ENCODE data around the gene SYNCRIP. TPM values are rescaled to one million over a fixed set of nuclear protein-coding genes. Genes with fewer than 3 reads are reported as not detected.
"Not testable (repeated sequence)": the region's sequence is repeated elsewhere in the genome, so short reads cannot be mapped to it uniquely, and the experiment has no call there.

The SYNCRIP gene
- total and polyA plus RNA-seq, 2 of the 13 experiments (the other 11 are each of a cell fraction or from before 2014, with no cell fraction given): 8.1 to 112 TPM

GRCh38 chr6:85684133-85684808 lies 41.6 kb upstream of the SYNCRIP start:
- no TSS peak for BruUV-seq (replicated peaks)
- CTCF ChIA-PET (ENCODE audit: low intra/inter-chr PET ratio, low total read pairs): no interaction called here
- no peak for FAIRE-seq
- H2AFZ ChIP-seq (ENCODE audit: low read length): no peak overlapping the region
- H3K9ac ChIP-seq (ENCODE audit: insufficient read depth, low read depth, low read length): no peak overlapping the region
- intact Hi-C loops (cut with micrococcal nuclease; ENCODE audit: unreplicated experiment): no loop called here
- H3K27me3 ChIP-seq (ENCODE audit: control insufficient read depth in 1 of 2, insufficient read depth in 2 of 2, low read length in 2 of 2): no peaks in the 10 kb centered on the region
- no peak overlapping the region for H3K4me3 ChIP-seq (replicated peaks in 1 of 3; ENCODE audit: insufficient read depth in 1 of 3, low read depth in 2 of 3, low read length in 3 of 3)
- in situ Hi-C loops (cut with HindIII; ENCODE audit: extremely low pct_ligation_motif_present, low pct_unique_long_range_greater_than_20kb): no loop called here
- ATAC-seq: no peak
- DNase-seq (ENCODE audit: low spot score): no peak
- WGBS (ENCODE audit: low lambda C conversion rate): 48% methylated on average over 2 of the region's 2 CpGs
- no peak overlapping the region for H3K27ac ChIP-seq (ENCODE audit: extremely low read length, insufficient read depth, low read length)
- H3K4me1 ChIP-seq (ENCODE audit: insufficient read depth, low read length): peaks cover 6% of the 10 kb centered on the region; the same call in 1 of the 2 replicates
- TF ChIP-seq ZNF337 (CRISPR knock-in tag; IDR thresholded peaks at IDR 0.05; ENCODE audit: borderline replicate concordance, low read depth) (no peak), ZNF589 (CRISPR knock-in tag; conservative IDR thresholded peaks at IDR 0.05) (no peak), ZNF33A (CRISPR knock-in tag; IDR thresholded peaks at IDR 0.05; ENCODE audit: borderline replicate concordance) (no peak), GABPA (IDR thresholded peaks at IDR 0.05; ENCODE audit: low read depth, low read length) (no peak), GABPA (CRISPR knock-in tag; IDR thresholded peaks at IDR 0.05; ENCODE audit: low read depth) (no peak), ARNT (IDR thresholded peaks at IDR 0.05) (no peak), ZNF556 (CRISPR knock-in tag; IDR thresholded peaks at IDR 0.05; ENCODE audit: borderline replicate concordance) (no peak), ZNF879 (CRISPR knock-in tag; IDR thresholded peaks at IDR 0.05) (no peak)
- POLR2A ChIA-PET: no interaction called here
- no peaks in the 10 kb centered on the region for H3K9me3 ChIP-seq (ENCODE audit: low read length)
- no peaks in the 10 kb centered on the region for H4K20me1 ChIP-seq (ENCODE audit: insufficient read depth, low read length)
- no peak overlapping the region for H3K4me2 ChIP-seq (ENCODE audit: low read depth, low read length)
- H3K79me2 ChIP-seq (ENCODE audit: insufficient read depth, low read length): peaks cover 13% of the 10 kb centered on the region
- H3K36me3 ChIP-seq (replicated peaks in 1 of 2; ENCODE audit: control insufficient read depth in 1 of 2, insufficient read depth in 2 of 2, low read length in 2 of 2): no peaks in the 10 kb centered on the region

GRCh38 chr6:85681899-85682298 lies 39.2 kb upstream of the SYNCRIP start:
- ATAC-seq; BruUV-seq (replicated peaks); H3K9ac ChIP-seq (ENCODE audit: insufficient read depth, low read depth, low read length); H4K20me1 ChIP-seq (ENCODE audit: insufficient read depth, low read length); H3K9me3 ChIP-seq (ENCODE audit: low read length); in situ Hi-C loops (cut with HindIII; ENCODE audit: extremely low pct_ligation_motif_present, low pct_unique_long_range_greater_than_20kb); CTCF ChIA-PET (ENCODE audit: low intra/inter-chr PET ratio, low total read pairs); H3K4me2 ChIP-seq (ENCODE audit: low read depth, low read length); DNase-seq (ENCODE audit: low spot score); H3K36me3 ChIP-seq (replicated peaks in 1 of 2; ENCODE audit: control insufficient read depth in 1 of 2, insufficient read depth in 2 of 2, low read length in 2 of 2); H3K4me3 ChIP-seq (replicated peaks in 1 of 3; ENCODE audit: insufficient read depth in 1 of 3, low read depth in 2 of 3, low read length in 3 of 3); H3K4me1 ChIP-seq (ENCODE audit: insufficient read depth, low read length); intact Hi-C loops (cut with micrococcal nuclease; ENCODE audit: unreplicated experiment); H3K27me3 ChIP-seq (ENCODE audit: control insufficient read depth in 1 of 2, insufficient read depth in 2 of 2, low read length in 2 of 2); FAIRE-seq; H3K27ac ChIP-seq (ENCODE audit: extremely low read length, insufficient read depth, low read length); H2AFZ ChIP-seq (ENCODE audit: low read length): not testable (repeated sequence)
- H3K79me2 ChIP-seq (ENCODE audit: insufficient read depth, low read length): peaks cover 29% of the 10 kb centered on the region
- POLR2A ChIA-PET: interaction anchor here (1.1 kb wide), 1 partner anchor 38 kb away, joined by 3 read pairs; no protein-coding TSS in a partner anchor
- WGBS (ENCODE audit: low lambda C conversion rate): 99% methylated on average over 4 of the region's 4 CpGs

All from HepG2 (cell line).